Astrocyte of the cerebellum (primary cell): Measurements from ENCODE around the gene PRKCZ.

ENCODE experiments used
- DNase-seq: peaks from one replicate; pipeline ENCODE4 v3.0.0-alpha.2; 2011; ENCODE audit warnings: low read depth
- H3K4me3 ChIP-seq: 2 replicates; pipeline ENCODE4 v1.5.1; 2011; ENCODE audit warnings: mild to moderate bottlenecking, low read depth, low read length, moderate library complexity
- in situ Hi-C: cut with HindIII; loops from 2 replicates; pipeline ENCODE4 v1.10.0; 2017; ENCODE audit warnings: low sequenced_read_pairs
- TF ChIP-seq, protein P1 (sequence below): IDR thresholded peaks from 2 replicates; pipeline ENCODE4 v1.5.1; 2012; ENCODE audit warnings: low read length, low read depth, moderate library complexity, mild to moderate bottlenecking; ENCODE audit errors: missing control alignments

Gene PRKCZ

DNA sequence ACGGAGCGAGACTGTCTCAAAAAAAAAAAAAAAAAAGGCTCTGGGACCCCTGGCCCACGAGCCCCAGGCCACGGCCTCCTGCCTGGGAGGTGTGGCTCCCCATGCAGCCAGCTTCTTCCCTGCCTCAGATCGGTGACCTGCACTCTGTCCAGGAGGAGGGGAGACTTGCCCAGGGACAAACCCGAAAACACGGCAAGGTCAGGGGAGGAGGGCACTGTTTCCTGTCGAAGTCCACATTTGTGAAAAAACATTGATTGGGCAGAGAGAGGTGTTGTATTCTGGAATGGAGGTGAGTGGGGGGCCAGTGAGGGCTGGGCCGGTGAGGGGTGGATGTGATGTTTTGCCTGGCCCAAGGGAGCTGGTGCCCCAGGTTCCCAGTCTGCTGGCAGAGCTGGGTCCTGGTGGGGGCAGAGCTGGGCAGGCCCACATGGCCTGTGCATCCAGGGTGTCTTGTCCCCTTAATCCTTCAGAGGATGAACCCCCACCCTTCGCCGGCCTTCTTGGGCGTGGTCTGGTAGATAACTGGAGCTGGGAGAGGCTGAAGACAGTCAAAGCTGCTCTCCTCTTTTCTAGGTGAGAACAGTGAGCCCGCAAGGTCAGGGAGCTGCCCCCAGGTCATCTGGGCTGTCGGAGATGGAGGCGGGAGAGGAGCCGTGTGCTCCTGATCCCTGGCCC is 156.7 kb downstream of the PRKCZ start:
- TF ChIP-seq, protein P1, sequence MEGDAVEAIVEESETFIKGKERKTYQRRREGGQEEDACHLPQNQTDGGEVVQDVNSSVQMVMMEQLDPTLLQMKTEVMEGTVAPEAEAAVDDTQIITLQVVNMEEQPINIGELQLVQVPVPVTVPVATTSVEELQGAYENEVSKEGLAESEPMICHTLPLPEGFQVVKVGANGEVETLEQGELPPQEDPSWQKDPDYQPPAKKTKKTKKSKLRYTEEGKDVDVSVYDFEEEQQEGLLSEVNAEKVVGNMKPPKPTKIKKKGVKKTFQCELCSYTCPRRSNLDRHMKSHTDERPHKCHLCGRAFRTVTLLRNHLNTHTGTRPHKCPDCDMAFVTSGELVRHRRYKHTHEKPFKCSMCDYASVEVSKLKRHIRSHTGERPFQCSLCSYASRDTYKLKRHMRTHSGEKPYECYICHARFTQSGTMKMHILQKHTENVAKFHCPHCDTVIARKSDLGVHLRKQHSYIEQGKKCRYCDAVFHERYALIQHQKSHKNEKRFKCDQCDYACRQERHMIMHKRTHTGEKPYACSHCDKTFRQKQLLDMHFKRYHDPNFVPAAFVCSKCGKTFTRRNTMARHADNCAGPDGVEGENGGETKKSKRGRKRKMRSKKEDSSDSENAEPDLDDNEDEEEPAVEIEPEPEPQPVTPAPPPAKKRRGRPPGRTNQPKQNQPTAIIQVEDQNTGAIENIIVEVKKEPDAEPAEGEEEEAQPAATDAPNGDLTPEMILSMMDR: no peak
- H3K4me3 ChIP-seq: no peak overlapping the region
- in situ Hi-C loops: no loop called here
- no peak for DNase-seq

GRCh38 chr1:2208309-2209239 is 158.4 kb downstream of the PRKCZ start:
- no peak overlapping the region for H3K4me3 ChIP-seq
- TF ChIP-seq, protein P1: no peak
- in situ Hi-C loops: no loop called here
- DNase-seq: peak; percentile 83

DNA sequence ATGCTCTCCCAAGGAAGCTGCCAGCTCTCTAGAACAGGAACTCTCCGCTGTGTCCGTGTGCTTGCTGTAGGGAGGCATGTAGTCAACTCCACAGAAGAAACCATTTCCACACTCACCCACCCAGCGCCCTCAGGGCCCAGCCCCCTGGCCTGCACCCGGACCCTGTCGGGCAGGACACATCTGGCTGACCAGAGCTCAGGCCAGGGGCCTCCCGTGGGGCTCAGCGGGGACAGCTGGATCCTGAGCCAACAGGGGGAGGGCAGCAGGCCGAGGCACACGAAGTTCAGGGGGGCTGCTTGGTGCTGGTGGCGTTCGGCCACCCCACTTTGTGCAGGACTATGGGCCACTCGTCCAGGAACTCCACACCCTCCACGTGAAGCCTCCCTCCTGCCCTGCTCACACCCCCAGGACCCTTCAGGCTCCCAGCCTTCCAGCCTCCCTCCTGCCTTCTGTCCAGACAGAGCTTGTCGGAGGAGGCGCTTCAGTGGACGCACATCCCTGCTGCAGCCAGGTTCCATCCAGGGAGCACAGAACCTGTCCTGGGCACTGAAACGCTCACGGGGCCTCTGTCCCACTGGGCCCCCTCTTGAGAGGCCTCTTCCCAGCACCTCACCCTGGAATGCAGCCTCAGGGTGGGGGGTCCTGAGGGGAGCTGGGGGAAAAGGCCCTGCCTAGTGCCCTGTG is 159.3 kb downstream of the PRKCZ start:
- DNase-seq: no peak
- no peak overlapping the region for H3K4me3 ChIP-seq
- in situ Hi-C loops: no loop called here
- TF ChIP-seq, protein P1: no peak

- in situ Hi-C loops: no loop called here
- TF ChIP-seq, protein P1: no peak
- DNase-seq: no peak
- no peak overlapping the region for H3K4me3 ChIP-seq
Measured at GRCh38 chr1:2210084-2210653, 160.0 kb downstream of the PRKCZ start.

- TF ChIP-seq, protein P1: no peak
- in situ Hi-C loops: no loop called here
- no peak for DNase-seq
- no peak overlapping the region for H3K4me3 ChIP-seq
Measured at GRCh38 chr1:2210786-2211185, 160.6 kb downstream of the PRKCZ start.

DNA sequence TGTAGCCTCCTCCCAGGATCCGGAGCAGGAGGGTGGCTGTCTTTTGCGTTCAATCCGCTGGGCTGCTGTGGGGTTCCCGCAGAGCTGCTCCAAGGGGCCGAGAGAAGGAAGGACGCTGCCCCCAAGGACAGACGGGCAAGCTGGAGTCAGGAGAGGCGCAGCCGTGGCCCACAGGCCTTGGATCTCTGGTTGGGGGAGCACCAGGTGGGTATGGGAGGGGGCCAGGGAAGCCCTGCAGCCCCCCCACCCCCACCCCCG is 162.0 kb downstream of the PRKCZ start:
- TF ChIP-seq, protein P1: no peak
- peak overlapping the region; percentile 2 for H3K4me3 ChIP-seq
- in situ Hi-C loops: no loop called here
- no peak for DNase-seq
